ENCODE measurements around the gene AMMECR1L.

GRCh38 chr2:127834951-127835350 is 50.8 kb downstream of the AMMECR1L start:
- TF ChIP-seq CTCF (IDR thresholded peaks at IDR 0.05 in 4 of 5, conservative IDR thresholded peaks at IDR 0.05 in 1 of 5) = no peak
- no peak for TF ChIP-seq POLR2A (IDR thresholded peaks at IDR 0.05)
